Mucosa of rectum (tissue), 2 donors: ENCODE data around the gene UBE2S.

Experiments used
- H3K27ac ChIP-seq, 2 donors: one replicate each; pipeline ENCODE4 v1.7.0; 2013; ENCODE audit warnings: inconsistent platforms in 2 of 2, low read depth in 2 of 2, low read length in 2 of 2
- H3K27me3 ChIP-seq, 2 donors: one replicate each; pipeline ENCODE4 v1.7.0; 2013; ENCODE audit warnings: low read length in 2 of 2; ENCODE audit not compliant: control insufficient read depth in 2 of 2, insufficient read depth in 2 of 2
- H3K36me3 ChIP-seq, 2 donors: one replicate each; pipeline ENCODE4 v1.7.0; 2013; ENCODE audit warnings: low read length in 2 of 2; ENCODE audit not compliant: control insufficient read depth in 2 of 2, insufficient read depth in 2 of 2
- H3K4me1 ChIP-seq, 2 donors: one replicate each; pipeline ENCODE4 v1.7.0; 2013; ENCODE audit warnings: low read length in 2 of 2, mild to moderate bottlenecking in 1 of 2; ENCODE audit not compliant: control insufficient read depth in 2 of 2, insufficient read depth in 2 of 2
- H3K4me3 ChIP-seq, 2 donors: one replicate each; pipeline ENCODE4 v1.7.0; 2013; ENCODE audit warnings: low read length in 2 of 2
- H3K9ac ChIP-seq, 2 donors: one replicate each; pipeline ENCODE4 v1.7.0; 2013; ENCODE audit warnings: low read length in 2 of 2, low read depth in 1 of 2, mild to moderate bottlenecking in 1 of 2
- H3K9me3 ChIP-seq, 2 donors: one replicate each; pipeline ENCODE4 v1.7.0; 2013; ENCODE audit warnings: low read length in 2 of 2; ENCODE audit not compliant: control insufficient read depth in 2 of 2
- donor health status: healthy.
- donor health status: Normal muscosa, but diverticular disease.

Gene UBE2S

DNA sequence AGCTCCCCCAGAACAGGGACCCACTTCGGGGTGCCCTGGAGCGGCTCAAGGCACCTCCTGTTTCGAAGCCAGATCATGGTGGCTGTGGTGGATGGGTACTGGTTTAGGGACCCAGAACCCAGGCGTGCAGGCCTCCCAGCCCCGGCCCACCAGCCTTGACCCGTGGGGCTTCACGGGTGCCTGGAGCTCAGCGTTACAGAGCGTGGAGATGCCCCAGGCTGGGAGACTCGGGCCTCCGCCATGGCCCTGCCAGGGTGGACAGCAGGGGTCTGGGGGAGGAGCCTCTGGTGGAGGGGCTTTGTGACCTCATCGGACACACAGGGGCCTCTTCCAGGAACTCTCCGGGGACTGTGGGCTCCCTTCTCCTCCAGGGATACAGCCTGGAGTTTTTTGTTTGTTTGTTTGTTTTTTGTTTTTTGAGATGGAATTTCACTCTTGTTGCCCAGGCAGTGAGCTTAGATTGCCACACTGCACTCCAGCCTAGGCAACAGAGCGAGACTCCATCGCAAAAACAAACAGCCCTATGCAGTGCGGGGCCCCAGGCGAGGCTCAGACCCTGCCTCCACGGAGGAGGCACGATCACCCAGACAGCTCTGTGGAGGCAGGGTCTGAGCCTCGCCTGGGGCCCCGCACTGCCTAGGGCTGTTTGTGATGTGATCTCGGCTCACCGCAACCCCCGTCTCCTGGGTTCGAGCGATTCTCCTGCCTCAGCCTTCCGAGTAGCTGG lies 44.4 kb downstream of the UBE2S start, which contains the start of gene GARIN5B:
TSS of gene GARIN5B (minus strand) at position 271 of the 727 bp plus-strand sequence. CDS start at position 77, 194 bp downstream.
- H3K4me1 ChIP-seq = no peaks in the 10 kb centered on the region
- no peaks in the 10 kb centered on the region for H3K36me3 ChIP-seq
- H3K27me3 ChIP-seq = peaks cover 4% of the 10 kb centered on the region in 2 donors
- H3K27ac ChIP-seq = no peak within 1 kb of the TSS
- H3K9ac ChIP-seq = no peak within 1 kb of the TSS
- H3K4me3 ChIP-seq = no peak within 1 kb of the TSS
- H3K9me3 ChIP-seq = no peaks in the 10 kb centered on the region

DNA sequence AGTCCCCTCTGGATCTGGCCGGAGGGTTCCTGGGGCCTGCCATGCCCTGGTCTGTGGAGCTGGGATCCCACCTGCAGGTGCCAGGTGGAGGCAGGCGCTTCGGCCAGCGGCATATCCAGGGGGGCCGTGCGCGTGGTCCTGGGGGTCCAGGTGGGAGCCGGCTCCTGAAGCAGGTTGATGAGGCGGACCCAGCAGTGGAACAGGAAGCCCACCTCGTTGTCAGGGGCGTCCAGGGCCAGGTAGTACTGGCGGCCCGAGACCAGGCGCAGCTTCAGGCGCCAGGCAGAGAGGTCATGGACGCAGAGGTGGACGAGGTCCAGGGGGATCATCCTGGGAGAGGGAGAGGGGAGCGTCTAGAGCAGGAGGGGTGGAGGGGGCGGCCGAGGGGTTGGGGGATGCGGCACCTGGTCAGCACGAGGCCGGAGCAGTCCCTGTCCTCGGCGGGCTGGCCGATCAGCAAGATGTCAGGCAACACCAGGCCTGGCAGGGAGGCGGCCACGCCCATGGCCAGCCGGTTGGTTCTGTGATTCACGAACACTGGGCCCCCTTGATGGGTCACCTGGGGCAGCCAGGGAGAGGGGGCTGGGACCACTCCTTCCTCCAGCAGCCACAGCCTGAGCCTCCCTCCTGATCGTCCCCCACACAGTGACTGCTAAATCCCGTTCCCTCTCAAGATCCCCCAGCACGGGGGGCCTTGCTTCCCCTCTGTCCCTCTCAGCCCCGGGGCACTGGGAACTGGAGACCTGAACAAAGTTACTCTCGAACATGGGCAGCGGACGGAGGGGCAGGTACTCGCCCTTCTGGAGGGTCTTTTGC lies 45.2 kb downstream of the UBE2S start:
- no peaks in the 10 kb centered on the region for H3K4me1 ChIP-seq
- H3K9ac ChIP-seq = no peak overlapping the region
- H3K27ac ChIP-seq = no peak overlapping the region
- H3K36me3 ChIP-seq = no peaks in the 10 kb centered on the region
- H3K4me3 ChIP-seq = no peak overlapping the region
- no peaks in the 10 kb centered on the region for H3K27me3 ChIP-seq
- no peaks in the 10 kb centered on the region for H3K9me3 ChIP-seq

DNA sequence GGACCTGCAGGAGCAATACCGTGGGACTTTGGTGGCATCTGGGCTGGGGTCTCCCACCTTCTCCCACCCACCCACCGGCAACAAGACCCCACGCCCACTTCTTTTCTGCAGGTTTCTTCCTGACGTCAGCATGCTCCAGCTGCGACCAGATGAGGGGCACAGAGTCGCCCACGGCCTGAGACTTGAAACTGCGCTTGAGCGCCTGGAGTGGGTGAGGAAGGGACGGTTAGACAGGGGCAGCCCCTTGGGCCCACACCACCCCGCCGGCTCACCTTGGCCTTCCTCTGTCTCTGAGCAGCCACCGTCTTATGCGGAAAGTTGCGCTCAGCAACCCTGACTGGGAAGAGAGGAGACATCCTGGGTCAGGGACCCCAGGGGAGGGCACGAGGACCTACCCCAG lies 46.7 kb downstream of the UBE2S start:
- no peaks in the 10 kb centered on the region for H3K4me1 ChIP-seq
- H3K9ac ChIP-seq = no peak overlapping the region
- no peak overlapping the region for H3K4me3 ChIP-seq
- no peaks in the 10 kb centered on the region for H3K36me3 ChIP-seq
- H3K27ac ChIP-seq = no peak overlapping the region
- H3K9me3 ChIP-seq = no peaks in the 10 kb centered on the region
- no peaks in the 10 kb centered on the region for H3K27me3 ChIP-seq

DNA sequence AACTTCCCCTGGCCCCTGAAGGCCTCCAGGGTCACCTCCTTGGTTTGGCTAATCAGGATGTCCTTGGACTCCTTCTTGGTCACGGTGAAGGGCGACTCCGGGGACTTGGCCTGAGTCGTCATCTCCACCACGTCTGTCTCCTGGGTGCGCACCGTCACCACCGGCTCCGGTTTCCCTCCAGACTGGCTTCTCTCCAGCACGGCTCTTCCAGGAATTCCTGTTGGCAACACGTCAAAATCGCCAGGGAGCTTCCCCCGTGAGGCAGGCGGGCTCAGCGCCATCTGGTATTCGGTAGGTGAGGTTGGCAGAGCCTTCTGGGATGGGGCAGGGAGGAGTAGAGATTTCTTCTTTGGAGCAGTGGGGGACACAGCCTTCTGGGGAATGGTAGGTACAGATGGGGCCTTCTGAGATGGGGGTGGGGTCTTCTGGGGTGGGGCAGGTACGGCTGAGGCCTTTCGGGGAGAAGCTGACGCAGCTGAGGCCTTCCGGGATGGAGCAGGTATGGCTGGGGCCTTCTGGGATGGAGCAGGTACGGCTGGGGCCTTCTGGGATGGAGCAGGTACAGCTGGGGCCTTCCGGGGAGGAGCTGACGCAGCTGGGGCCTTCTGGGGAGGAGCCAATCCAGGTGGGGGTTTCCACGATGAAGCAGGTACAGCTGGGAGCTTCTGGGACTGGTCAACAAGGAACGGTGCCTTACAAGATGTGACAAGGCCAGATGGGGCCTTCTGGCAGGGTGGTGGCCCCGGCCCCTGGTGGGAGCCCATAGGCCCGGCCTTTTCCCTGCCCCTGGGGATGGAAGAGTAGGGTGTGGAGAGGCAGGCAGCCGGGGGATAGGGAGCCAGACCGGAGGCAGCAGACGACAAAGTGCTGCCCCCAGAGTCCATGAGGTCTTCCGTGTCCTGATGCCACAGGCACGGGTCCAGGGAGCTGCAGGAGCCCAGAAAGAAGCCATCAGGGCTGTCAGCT lies 48.4 kb downstream of the UBE2S start:
- no peaks in the 10 kb centered on the region for H3K36me3 ChIP-seq
- H3K27me3 ChIP-seq = peaks cover 0 to 3% of the 10 kb centered on the region in 2 donors
- H3K9ac ChIP-seq = no peak overlapping the region
- H3K4me1 ChIP-seq = peaks cover 0 to 3% of the 10 kb centered on the region in 2 donors
- H3K4me3 ChIP-seq = no peak overlapping the region
- no peaks in the 10 kb centered on the region for H3K9me3 ChIP-seq
- no peak overlapping the region for H3K27ac ChIP-seq

DNA sequence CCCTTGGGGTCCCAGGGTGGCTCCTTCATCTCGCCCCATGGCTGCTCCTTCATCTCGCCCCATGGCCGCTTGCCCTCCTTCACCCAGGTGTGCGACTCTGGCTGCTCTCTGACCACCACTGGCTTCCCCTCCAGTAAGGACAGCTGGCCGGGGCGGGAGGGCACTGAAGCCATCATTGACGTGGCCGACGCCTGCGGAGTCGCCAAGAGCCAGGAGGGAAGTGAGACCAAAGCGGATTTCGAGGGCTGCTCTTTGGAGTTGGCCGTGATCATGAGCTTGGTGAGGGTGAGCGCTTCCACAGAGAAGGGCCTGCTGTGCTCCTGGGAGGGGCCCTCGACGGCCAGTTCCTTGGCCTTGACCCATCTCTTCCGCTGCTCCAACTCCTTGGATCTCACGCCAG lies 49.1 kb downstream of the UBE2S start:
- Histone ChIP-seq H3K4me1 (peaks cover 2 to 5% of the 10 kb centered on the region in 2 donors), H3K27me3 (peaks cover 0 to 3% of the 10 kb centered on the region in 2 donors), H3K9me3 (no peaks in the 10 kb centered on the region), H3K9ac (no peak overlapping the region), H3K36me3 (no peaks in the 10 kb centered on the region), H3K4me3 (no peak overlapping the region), H3K27ac (no peak overlapping the region)

DNA sequence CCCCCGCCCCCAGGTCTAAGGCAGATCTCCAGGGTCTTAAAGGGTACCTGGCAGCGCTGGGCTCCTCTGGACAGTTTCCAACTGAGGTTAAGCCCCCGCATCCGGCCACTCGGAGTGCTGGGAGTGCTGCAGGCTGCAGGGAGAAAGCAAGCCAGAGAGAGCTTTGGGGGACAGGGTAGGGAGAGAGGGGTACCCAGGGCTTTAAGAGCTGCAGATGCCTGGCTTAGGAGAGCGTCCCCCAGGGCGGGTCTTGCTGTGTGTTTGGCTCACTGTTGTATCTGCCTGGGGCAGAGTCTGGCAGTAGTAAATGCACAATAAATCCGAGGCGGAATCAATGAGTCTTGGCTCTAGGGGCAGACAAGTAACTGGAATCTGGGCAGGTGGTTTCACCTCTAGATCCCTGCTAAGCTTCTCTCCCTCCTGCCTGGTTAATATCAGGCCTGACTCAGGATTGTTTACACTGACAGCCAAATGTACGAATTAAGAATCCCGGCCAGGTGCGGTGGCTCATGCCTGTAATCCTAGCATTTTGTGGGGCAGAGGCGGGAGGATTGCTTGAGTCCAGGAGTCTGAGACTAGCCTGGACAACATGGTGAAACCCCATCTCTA lies 52.3 kb downstream of the UBE2S start:
- Histone ChIP-seq H3K27me3 (peaks cover 15 to 17% of the 10 kb centered on the region in 2 donors), H3K27ac (no peak overlapping the region), H3K4me3 (no peak overlapping the region), H3K9ac (no peak overlapping the region), H3K4me1 (peaks cover 21 to 26% of the 10 kb centered on the region in 2 donors), H3K9me3 (no peaks in the 10 kb centered on the region), H3K36me3 (no peaks in the 10 kb centered on the region)

DNA sequence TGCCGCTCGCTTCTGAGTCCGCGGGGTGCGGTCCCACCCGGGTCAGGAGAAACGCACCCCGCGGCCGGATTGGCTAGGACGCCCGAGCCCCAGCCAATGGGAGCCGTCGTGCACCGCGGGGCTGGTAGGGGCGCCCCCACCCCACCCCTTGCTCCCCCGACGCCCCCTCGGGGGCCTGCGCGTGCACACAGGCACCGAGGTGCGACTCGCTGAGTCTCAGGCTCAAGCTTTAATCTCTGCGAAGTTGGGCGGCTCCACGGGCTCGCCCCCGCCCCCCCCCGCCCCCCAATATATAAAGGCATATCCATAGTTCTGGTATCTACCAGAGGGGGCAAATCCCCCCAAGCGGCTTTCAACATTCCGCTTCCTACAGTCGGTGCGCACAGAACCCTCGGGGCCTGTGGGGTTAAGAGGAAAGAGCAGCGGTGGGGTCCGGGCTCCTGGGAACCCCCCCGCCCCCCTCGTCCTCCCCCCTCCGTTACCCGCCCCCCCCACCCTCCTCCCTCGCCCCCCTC lies 52.8 kb downstream of the UBE2S start, which contains the start of gene COX6B2:
TSS of gene COX6B2 (minus strand) at position 22 of the 515 bp plus-strand sequence. CDS start 198 bp downstream, outside the sequence.
- Histone ChIP-seq H3K9me3 (no peaks in the 10 kb centered on the region), H3K36me3 (no peaks in the 10 kb centered on the region), H3K27ac (peak within 1 kb of the TSS; percentile 23 to 55), H3K4me3 (peak within 1 kb of the TSS; percentile 70 to 71), H3K27me3 (peaks cover 15 to 17% of the 10 kb centered on the region in 2 donors), H3K4me1 (peaks cover 22 to 27% of the 10 kb centered on the region in 2 donors), H3K9ac (peak within 1 kb of the TSS; percentile 41 to 85)

DNA sequence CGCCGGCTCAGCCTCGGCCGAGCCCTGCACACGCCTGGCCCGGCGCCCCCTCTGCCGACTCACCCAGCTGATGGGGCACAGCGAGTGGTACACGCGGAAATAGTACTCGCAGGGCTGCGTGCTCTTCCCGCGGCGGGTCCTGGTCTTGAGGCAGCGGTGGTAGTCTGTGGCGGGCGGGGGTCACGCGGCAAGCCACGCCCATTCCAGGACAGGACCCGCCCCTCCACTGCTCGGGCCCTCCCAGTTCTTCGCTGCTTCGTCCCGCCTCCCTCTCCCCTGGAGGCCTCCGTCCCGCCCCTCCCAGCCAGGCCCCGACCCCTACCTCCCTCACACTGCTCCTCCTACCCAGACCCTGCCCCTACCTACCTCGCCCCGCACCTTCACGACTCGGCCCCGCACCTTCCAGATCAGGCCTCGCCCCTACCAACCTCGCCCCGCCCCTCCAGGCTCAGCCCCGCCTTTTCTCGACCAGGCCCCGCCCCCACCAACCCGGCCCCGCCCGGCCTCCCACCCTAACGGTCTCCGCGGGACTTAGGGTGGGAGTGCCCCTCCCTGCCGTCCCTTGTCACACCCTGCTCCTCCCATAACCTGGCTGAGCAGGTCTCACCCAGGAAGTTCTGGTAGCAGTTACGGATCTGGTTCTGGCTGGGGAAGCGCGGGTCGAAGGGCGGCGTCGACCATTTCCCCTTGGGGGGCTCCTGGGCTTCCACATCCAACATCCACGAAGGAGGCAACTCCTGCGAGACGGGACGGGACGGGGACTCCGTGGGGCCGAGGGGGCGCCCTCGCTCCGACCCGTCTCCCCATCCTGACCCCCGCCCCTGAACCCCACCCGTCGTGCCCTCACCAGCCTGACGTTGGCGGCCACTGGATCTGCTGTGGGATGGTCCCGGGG lies 53.5 kb downstream of the UBE2S start:
- Histone ChIP-seq H3K4me3 (peak overlapping the region; percentile 70 to 71), H3K36me3 (no peaks in the 10 kb centered on the region), H3K9ac (peak overlapping the region; percentile 41 to 85), H3K27me3 (peaks cover 15 to 17% of the 10 kb centered on the region in 2 donors), H3K4me1 (peaks cover 22 to 27% of the 10 kb centered on the region in 2 donors), H3K9me3 (no peaks in the 10 kb centered on the region), H3K27ac (peak overlapping the region; percentile 23 to 55)
